NCI-H1092 treated with DMSO at 0.1 percent for 48 hours (cell line): ENCODE results near the gene POLRMT.
"Not testable (repeated sequence)": the region's sequence is repeated elsewhere in the genome, so short reads cannot be mapped to it uniquely, and the experiment has no call there.

Source experiments
- DNase-seq: peaks from one replicate; lab custom pipeline; 2025; lab: John Stamatoyannopoulos, UW

Gene POLRMT

DNA sequence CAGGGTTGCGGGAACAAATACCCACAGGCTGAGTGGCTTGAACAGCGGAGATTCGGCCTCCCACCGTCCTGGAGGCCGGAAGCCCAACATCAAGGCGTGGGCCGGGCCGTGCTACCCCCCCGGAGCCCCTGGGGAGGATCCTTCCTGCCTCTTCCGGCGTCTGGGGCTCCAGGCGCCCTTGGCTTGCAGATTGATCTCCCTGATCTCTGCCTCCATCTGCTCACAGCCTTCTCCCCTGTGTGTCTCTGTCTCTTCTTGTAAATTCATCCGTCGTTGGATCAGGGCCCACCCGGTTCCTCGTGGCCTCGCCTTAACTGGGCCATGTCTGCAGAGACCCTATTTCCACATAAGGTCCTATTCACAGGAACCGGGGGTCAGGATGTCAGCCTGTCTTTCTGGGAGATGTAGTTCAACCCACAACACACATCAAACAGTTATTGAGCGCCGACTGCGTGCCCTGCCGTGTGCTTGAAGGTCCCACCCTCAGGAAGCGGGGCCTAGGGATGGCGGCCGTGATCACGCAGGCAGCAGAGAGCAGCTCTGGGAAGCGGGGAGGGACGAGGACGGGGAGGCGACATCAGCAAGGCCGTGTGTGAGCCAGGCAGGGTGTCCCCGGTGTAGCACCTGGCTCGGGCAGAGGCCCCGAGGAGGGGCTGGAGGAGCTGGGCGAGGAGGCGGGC lies 22.4 kb downstream of the POLRMT start:
- DNase-seq = no peak

DNA sequence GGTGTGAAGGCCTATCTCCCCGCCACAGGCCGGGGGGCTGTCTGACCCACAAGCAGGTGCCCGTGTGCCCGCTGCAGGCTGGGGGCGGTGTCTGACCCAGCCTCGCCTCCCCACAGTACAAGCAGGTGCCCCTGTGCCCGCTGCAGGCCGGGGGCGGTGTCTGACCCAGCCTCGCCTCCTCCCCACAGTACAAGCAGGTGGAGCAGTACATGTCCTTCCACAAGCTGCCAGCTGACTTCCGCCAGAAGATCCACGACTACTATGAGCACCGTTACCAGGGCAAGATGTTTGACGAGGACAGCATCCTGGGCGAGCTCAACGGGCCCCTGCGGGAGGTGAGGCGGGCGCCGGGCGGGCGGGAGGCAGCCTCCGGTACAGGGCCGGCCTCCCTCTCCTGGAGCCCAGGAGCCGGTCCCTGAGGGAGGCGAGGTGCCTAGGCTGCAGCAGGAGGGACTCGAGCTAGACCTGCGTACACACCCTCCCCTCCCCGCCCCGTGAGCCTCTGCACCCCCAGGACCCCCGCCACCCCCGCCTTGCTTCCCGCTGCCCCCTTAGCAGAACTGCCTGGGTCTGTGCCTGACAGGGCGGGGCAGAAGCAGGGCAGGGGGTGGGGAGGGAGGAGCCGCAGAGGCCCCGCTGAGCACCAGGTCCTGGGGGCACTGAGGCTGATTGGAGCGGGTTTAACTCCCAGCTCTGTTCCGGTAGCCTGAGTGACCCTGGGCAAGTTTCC lies 23.1 kb downstream of the POLRMT start:
- no peak for DNase-seq

DNA sequence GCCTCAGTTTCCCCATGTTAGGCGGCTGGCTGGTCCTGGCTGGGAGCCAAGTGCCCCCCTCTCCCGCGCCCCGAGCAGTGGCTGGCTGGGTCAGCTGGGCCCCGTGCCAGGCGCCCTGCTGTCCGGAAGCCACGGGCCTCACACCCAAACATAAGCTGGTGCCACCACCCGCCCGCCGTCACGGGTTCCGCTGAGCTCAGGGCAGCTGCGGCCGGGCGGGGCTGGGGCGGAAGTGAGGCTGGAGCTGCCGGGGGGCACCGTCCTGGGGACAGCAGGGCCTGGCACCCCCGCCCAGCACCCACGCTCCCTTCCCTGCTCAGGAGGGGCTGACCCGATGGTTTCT lies 24.4 kb downstream of the POLRMT start:
- no peak for DNase-seq

DNA sequence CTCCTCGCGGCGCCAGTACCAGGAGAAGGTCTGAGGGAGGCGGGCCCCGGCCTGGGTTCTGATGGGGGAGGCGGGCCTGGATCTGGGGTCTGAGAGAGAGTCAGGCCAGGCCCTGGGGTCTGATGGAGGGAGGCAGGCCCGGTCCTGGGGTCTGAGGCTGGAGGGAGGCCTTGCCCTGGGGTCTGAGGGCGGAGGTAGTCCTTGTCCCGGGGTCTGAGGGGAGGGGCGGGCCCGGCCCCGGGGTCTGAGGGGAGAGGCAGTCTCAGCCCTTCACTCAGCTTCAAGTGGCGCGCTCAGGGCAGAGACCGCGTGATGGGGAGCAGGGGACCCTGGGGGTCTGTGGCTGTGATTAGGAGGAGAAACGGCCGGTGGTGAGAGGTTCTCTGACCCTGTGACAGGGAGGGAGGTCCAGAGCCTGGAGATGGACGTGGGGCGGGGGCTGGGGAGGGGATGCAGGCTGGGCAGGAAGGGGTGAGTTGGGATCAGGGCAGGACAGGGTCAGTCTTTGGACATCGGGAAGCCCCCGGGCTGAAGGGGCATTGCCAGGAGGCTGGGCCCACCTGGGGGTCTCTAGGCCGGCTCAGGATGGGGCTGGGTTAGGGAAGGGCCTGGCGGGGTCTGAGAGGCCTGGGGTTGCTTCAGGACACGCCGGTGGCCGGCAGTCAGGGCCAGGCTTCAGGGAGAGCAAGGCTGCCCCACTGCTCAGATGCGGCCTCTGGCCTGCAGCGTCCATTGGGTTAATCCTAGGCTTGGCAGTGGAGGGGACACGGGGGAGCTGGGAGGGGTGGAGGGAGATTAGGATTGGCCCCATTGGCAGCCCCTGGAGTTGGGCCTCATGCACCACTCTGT lies 25.0 kb downstream of the POLRMT start:
- DNase-seq = no peak

DNA sequence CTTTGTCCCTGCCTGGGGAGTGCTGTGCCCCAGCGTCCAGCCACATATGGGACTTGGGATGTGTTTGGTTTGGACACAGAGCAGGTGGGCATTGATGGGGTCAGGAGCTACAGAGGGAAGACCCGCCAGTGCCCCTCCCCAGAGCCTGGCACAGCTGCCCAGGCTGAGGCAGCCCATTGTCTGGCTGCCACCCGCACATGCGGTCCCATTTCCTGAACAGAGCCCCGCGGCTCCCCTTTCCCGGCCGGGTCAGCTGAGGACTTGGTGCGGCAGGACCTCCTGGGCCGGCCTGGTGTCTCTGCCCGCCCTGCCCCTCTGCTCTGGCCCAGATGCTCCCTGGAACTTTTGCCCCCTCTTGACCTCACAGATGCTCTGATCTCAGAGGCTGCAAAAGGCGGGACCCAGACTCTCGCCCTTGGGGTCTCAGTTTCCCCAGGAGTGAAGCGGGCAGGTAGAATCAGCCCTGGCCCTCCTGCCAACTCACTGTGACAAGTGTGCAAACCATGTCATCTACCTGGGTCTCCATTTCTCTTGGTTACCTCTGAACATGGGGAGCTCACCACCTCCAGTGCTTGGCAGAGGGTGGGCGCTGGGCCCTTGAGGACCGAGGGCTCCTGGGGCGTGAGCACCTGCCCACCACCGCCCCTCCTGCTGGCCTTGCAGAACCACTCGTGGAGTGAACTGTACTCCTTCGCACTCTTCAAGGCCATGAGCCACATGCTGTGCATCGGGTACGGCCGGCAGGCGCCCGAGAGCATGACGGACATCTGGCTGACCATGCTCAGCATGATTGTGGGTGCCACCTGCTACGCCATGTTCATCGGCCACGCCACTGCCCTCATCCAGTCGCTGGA lies 25.8 kb downstream of the POLRMT start:
- no peak for DNase-seq

DNA sequence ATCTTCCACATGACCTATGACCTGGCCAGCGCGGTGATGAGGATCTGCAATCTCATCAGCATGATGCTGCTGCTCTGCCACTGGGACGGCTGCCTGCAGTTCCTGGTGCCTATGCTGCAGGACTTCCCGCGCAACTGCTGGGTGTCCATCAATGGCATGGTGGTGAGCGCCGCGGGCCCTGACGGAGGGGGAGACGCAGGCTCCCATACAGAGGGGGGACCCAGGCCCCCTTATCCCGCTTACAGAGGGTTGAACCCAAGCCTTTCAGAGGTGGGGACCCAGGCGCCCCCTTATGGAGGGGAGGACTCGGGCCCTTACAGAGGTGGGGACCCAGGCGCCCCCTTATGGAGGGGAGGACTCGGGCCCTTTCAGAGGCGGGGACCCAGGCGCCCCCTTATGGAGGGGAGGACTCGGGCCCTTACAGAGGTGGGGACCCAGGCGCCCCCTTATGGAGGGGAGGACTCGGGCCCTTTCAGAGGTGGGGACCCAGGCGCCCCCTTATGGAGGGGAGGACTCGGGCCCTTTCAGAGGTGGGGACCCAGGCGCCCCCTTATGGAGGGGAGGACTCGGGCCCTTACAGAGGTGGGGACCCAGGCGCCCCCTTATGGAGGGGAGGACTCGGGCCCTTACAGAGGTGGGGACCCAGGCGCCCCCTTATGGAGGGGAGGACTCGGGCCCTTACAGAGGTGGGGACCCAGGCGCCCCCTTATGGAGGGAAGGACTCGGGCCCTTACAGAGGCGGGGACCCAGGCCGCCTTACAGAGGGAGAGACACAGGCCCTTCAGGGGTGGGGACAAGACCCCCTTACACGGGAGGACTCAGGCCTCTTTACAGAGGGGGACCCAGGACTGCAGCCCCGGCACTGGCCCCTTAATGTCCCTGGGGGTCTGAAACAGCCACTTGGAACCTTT lies 28.0 kb downstream of the POLRMT start:
- DNase-seq = not testable (repeated sequence)

DNA sequence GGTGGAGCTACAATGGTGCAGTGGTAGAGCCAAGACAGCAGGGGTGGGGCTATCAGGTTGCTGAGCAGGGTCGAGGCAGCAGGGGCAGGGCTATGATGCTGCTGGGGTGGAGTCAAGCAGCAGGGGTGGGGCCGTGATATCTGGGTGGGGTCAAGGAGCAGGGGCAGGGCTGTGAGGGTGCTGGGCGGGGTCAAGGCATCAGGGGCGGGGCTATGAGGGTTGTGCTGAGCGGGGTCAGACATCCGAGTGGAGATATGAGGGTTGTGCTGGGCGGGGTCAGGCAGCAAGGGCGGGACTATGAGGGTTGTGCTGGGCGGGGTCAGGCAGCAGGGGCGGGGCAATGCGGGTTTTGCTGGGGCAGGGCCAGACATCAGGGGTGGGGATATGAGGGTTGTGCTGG lies 29.0 kb downstream of the POLRMT start:
- DNase-seq = no peak

DNA sequence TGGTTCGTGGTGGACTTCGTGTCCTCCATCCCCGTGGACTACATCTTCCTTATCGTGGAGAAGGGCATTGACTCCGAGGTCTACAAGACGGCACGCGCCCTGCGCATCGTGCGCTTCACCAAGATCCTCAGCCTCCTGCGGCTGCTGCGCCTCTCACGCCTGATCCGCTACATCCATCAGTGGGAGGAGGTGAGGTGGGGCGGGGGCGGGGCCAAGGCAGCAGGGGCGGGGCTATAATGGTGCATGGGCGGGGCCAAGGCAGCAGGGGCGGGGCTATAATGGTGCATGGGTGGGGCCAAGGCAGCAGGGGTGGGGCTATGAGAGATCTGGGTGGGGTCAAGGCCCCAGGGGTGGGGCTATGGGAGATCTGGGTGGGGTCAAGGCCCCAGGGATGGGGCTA lies 29.6 kb downstream of the POLRMT start:
- not testable (repeated sequence) for DNase-seq

DNA sequence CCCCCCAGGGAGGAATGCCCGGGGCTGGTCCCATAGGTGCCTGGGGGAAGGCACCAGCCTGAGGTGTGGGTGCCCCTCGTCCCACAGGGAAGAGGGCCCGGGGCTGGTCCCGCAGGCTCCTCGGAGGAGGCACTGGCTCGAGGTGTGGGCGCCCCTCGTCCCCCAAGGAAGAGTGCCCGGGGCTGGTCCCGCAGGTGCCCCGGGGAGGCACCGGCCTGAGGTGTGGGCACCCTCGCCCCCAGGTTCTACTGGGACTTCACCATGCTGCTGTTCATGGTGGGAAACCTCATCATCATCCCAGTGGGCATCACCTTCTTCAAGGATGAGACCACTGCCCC lies 30.1 kb downstream of the POLRMT start:
- DNase-seq = not testable (repeated sequence)

DNA sequence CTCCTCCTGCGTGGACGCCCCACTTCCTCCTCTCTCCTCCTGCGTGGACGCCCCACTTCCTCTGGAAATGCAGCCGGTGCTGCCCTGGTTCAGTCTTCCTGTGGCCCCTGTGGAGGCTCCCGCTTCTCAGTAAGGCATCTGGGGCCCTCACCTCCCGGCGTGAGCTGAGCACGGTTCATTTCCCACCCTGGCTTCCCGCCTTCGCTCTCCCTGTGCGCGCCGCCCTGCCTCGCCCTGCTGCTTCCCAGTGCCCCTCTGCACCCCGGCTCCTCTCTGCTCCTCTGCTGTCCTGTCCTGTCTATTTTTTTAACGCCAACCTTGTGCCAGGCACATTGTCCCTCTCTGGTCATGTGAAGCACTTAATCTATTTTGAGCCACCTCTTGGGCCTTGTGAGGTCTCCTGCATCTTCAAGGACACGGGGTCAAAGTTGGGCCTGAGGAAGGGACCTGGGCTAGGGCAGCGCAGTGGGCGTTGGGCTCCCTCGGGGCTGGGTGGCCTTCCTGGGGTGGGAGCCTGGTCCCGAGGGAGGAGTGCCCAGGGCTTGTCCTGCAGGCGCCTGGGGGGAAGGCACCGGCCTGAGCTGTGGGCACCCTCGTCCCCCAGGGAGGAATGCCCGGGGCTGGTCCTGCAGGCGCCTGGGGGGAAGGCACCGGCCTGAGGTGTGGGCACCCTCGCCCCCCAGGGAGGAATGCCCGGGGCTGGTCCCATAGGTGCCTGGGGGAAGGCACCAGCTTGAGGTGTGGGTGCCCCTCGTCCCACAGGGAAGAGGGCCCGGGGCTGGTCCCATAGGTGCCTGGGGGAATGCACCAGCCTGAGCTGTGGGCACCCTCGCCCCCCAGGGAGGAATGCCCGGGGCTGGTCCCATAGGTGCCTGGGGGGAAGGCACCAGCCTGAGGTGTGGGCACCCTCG lies 30.7 kb downstream of the POLRMT start:
- no peak for DNase-seq

DNA sequence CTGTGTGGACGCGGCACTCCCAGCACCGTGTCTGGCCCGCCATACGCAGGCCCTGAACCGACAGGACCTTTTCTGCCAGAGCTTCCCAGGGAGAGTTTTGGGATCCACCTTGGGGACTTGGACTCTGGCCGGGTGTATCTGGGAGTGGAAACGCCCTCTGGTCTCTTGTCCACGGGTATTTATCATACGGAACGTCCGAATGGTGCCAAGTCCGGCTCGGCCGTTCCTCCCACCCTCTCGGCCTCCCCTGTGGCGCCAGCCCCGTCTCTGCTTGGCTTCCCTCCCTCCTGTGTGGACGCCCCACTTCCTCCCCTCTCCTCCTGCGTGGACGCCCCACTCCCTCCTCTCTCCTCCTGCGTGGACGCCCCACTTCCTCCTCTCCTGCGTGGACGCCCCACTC lies 31.5 kb downstream of the POLRMT start:
- no peak for DNase-seq

DNA sequence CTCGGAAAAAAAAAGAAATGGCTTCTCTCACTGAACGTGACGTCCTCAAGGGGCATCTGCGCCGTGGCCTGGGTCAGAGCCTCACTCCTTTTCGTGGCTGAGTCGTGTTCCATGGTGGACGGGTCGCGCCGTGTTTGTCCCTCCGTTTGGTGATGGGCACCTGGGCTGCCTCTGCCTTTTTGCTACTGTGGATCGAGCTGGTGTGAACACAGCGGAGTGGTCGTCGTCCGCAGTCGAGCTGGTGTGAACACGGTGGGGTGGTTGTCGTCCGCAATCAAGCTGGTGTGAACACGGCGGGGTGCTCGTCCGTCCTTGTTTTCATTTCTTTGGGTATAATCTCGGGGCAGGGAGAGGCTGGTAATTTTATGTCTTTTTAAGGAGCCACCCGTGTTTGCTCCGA lies 32.0 kb downstream of the POLRMT start:
- DNase-seq = no peak

DNA sequence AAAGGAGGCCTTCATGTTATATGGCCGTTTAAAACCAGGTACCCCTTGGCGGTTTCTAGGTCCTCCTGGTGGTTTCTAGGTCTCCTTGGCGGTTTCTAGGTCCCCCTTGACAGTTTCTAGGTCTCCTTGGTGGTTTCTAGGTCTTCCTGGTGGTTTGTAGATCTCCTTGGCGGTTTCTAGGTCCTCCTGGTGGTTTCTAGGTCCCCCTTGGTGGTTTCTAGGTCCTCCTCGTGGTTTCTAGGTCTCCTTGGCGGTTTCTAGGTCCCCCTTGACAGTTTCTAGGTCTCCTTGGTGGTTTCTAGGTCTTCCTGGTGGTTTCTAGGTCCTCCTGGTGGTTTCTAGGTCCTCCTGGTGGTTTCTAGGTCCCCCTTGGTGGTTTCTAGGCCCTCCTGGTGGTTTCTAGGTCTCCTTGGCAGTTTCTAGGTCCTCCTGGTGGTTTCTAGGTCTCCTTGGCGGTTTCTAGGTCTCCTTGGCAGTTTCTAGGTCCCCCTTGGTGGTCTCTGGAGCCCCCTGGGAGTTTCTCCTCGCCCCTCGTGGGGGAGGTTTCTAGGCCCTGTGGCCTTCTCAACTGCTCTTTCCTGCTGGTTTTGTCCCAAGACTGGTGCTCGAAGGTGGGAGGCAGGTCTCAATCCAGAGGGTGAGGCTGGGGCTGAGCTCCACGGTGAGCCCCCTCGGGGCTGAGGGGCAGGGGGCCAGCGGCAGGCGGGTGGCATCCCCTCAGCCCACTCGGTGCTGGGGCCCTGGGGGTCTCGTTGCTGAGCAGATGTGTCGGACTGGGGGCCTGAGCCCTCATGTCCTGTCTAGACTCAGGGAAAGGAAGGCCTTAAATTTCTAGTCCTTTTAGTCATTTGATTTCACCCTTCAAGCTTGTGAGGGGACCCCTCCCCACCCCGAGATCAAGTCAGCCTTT lies 35.7 kb downstream of the POLRMT start:
- DNase-seq = no peak

DNA sequence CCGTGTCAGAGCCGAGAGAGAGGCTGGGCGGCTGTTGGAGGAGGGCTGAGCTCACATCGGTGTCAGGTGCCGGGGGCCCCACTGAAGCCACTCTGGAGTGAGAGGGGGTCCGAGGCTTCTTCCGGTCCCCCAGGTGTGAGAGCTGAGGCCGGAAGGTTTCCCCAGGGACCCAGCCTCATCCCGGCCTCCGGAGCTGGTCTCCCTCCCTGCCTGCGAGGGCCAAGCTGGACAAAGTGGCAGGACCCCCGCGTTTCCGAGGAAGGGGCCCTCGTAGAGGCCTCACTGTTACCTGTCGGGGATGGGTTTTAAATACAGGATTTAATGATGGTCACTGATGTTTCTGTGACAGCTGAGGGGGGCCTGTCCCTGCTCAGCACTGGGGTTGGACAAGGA lies 37.1 kb downstream of the POLRMT start:
- DNase-seq = no peak

DNA sequence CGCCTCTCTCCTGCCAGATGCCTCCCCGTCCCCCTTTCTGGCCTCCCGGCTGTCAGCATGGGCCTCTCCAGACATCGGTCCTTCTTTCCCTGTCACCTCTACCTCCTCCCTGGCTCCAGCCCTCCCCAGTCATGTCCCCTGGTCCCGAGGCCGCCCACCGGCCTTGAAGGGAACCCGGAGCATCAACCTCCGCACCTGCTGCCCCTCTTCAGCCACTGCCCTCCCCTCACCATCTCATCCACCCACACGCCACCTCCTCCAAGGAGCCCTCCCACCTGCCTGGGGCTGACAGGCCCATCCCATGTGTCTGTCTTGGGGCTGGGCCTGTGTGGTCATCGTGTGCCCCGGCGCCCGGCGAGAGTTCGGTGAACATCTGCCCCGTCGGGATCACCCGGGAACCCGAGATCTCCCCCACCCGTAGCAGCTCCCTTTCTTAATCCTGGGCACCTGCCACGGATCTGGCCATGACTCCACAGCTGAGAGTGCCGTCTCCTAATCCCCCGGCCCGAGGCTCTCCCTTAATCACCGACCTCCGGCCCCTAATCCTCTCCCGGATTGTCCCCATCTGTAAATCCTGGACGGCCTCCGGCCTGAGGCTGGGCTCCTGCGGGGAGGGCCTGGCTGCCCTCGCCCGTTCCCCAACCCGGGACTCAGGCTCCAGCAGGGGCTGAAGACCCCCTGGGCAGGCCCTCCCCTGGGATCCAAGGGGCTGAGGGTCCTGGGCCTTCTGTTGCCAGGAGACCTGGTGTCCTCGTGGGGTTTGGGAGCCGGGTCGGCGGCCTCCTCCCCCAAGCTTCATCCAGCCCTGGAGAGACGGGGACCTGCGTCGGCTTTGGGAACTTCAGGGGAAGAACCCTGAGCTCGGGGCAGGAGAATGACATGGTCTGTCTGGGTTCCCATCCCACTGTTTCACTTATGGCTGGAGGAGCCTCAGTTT lies 37.7 kb downstream of the POLRMT start:
- no peak for DNase-seq

DNA sequence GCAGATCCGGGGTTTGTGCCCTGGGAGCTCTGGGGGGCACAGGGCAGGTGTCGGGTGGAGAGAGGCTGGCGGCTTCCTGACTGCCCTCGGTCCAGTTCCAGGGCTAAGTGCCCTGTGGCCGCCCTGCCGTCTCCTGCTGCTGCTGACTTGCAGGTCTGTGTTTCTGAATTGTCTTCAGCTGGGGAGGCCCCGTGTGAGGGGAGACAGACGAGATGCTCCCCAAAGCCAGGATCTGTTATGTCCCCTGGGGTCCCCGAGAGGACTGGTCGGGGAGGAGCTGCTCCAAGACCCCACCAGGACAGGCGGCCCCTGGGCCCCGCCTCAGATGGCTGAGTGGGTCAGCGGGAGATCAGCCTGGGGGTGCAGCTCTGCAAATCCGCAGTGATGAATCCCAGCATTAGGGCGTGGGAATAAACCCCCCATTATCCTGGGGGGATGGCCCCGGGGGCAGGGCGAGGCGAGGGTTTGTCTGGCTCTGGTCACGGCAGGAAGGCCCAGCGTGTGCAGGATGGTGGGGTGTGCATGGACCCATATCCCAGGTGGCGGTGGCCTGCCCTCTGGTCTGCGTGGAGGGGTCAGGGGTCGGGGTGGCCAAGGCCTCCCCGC lies 39.0 kb downstream of the POLRMT start:
- DNase-seq = no peak

DNA sequence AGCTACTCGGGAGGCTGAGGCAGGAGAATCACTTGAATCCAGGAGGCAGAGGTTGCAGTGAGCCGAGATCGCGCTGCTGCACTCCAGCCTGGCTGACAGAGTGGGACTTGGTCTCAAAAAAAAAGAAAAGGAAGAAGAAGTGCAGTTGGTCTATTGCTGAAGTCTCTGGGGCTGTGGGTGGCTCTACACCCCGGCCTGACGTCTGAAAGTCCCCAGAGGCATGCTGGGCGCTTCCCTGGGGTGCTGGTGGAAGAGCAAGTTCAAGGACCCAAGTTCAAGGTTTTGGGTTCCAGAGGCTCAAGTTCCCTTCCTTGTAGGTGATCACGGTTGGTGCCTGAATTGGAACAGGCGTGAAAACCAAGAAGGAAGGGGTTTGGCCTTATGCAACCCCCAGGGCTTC lies 39.8 kb downstream of the POLRMT start:
- no peak for DNase-seq
